Measurements from ENCODE around the gene ADH5. TPM values are rescaled to one million over a fixed set of nuclear protein-coding genes. Genes with fewer than 3 reads are reported as not detected.

ADH5 gene
- polyA plus RNA-seq, 1 experiment, result 205 TPM

DNA sequence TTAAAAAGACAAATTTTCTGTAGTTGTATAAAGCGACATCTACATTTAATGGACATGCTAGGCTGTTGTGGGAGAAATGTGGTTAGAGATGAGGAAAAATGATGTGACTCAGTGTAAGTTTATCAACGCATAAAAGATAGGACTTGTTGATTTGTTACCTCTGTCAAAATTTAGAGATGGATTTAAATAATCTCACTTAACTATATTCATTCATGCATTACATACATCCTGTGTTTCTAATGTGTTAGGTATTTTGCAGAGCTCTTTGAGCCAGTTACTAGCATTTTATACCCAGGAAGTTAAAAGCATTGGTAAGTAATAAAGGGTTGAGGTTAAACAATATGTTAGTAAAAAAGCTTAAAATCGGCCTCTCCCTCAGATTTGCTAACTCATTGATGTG is 58.7 kb downstream of the ADH5 start:
- ChIA-PET POLR2A (no interaction called here), CTCF (interaction anchor here (1.0 kb wide), 1 partner anchor 34 kb away, joined by 3 read pairs; the partner anchor contains the start of gene METAP1)
- TF ChIP-seq CTCF (IDR thresholded peaks at IDR 0.05; ENCODE audit: insufficient read depth, low read depth, low read length), result no peak

DNA sequence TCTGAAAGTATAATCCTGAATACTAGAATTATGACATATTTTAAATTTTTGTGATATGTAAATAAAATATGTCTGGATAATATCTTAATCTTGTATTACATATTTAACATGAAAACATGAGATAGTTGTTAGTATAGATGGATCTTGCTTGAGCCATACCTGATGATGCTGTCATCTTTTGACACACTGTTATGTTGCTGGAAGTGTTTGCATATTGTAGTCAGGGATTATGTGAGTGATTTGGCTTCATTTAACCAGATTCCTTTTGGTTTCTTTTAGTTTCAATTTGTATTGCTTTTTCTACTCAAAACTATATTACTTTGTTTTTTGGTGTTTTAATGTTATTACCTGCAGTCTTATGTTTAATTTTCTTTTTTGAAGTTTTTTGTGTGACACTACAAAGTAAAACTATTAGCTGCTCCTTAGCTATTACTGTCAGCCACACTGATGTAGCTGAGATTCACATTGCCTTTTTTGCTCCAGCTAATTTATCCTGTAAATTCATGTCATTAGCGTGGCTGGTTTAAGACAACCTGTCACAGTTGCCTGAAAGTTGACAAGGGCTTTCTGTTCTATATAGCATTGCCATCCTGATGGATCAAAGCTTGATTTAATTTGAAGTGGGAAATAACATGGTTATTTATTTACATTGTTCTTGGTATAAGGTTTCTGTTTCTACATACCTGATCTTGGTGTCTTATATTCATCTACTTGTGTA is 59.4 kb downstream of the ADH5 start:
- DNase-seq (ENCODE audit: low read depth), result no peak
- POLR2A ChIA-PET, result no interaction called here
- Histone ChIP-seq H3K4me3 (ENCODE audit: low read depth, low read length) (no peak overlapping the region), H3K36me3 (ENCODE audit: control insufficient read depth, insufficient read depth, low read length) (no peaks in the 10 kb centered on the region), H3K27me3 (ENCODE audit: control insufficient read depth, insufficient read depth, low read length) (no peaks in the 10 kb centered on the region)
- TF ChIP-seq CTCF (IDR thresholded peaks at IDR 0.05; ENCODE audit: insufficient read depth, low read depth, low read length), result no peak
- CTCF ChIA-PET, result interaction anchor here (1.0 kb wide), 1 partner anchor 34 kb away, joined by 3 read pairs; the partner anchor contains the start of gene METAP1

More for the DNA sequence above, 58.7 kb downstream of the ADH5 start:
- DNase-seq (ENCODE audit: low read depth), result no peak
- Histone ChIP-seq H3K36me3 (ENCODE audit: control insufficient read depth, insufficient read depth, low read length) (no peaks in the 10 kb centered on the region), H3K4me3 (ENCODE audit: low read depth, low read length) (no peak overlapping the region), H3K27me3 (ENCODE audit: control insufficient read depth, insufficient read depth, low read length) (no peaks in the 10 kb centered on the region)

GRCh38 chr4:99028187-99028586 is 60.4 kb downstream of the ADH5 start:
- TF ChIP-seq CTCF (IDR thresholded peaks at IDR 0.05; ENCODE audit: insufficient read depth, low read depth, low read length), result no peak
- Histone ChIP-seq H3K27me3 (ENCODE audit: control insufficient read depth, insufficient read depth, low read length) (no peaks in the 10 kb centered on the region), H3K4me3 (ENCODE audit: low read depth, low read length) (no peak overlapping the region), H3K36me3 (ENCODE audit: control insufficient read depth, insufficient read depth, low read length) (no peaks in the 10 kb centered on the region)
- peak; percentile 4 for DNase-seq (ENCODE audit: low read depth)
- ChIA-PET POLR2A (no interaction called here), CTCF (no interaction called here)

DNA sequence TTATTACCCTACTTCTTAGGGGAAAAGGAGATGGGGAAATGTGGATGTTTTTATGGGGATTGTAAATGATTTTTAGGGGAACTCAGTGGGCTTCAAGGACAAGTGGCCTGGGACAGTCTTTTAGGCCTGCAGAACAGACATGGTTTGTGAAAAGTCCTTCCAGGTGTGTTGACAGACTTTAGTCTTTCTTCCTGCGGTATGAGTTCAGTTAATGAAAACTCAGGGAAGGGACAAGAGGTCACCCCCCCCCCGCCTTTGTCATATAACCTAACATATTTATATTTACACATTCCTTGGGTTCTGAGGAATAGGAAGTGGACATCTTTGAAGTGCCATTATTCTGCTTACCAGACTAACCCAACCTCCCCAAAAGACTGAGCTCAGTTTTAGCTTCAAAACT is 61.3 kb downstream of the ADH5 start:
- Histone ChIP-seq H3K4me3 (ENCODE audit: low read depth, low read length) (no peak overlapping the region), H3K27me3 (ENCODE audit: control insufficient read depth, insufficient read depth, low read length) (no peaks in the 10 kb centered on the region), H3K36me3 (ENCODE audit: control insufficient read depth, insufficient read depth, low read length) (no peaks in the 10 kb centered on the region)
- no peak for DNase-seq (ENCODE audit: low read depth)
- ChIA-PET CTCF (no interaction called here), POLR2A (no interaction called here)
- no peak for TF ChIP-seq CTCF (IDR thresholded peaks at IDR 0.05; ENCODE audit: insufficient read depth, low read depth, low read length)

DNA sequence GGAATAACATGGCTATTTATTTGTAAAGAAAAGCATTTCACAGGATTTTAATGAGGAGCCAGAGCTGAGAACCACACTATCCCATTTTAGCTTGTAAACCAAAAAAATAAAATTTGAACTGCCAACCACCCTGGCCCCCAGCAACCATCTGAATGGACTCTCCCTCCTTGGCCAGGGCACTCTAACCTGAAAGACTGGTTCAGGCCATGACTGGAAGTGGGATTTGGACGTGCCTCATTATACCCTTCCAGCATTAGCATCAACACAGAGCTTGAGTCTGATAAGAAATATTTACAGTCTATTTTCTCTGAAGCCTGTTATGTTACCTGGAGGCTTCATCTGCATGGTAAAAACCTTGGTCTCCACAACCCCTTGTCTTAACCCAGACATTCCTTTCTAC is 63.1 kb downstream of the ADH5 start:
- DNase-seq (ENCODE audit: low read depth), result no peak
- ChIA-PET CTCF (interaction anchor here (0.6 to 1.4 kb wide), 3 partner anchors 30 to 31 kb away, joined by 3 read pairs; partner anchors contain the start of gene METAP1), POLR2A (no interaction called here)
- Histone ChIP-seq H3K4me3 (ENCODE audit: low read depth, low read length) (no peak overlapping the region), H3K36me3 (ENCODE audit: control insufficient read depth, insufficient read depth, low read length) (no peaks in the 10 kb centered on the region), H3K27me3 (ENCODE audit: control insufficient read depth, insufficient read depth, low read length) (no peaks in the 10 kb centered on the region)
- no peak for TF ChIP-seq CTCF (IDR thresholded peaks at IDR 0.05; ENCODE audit: insufficient read depth, low read depth, low read length)

Data from BJ (cell line).